Measurements from ENCODE around the gene KRTAP4-4.

Gene KRTAP4-4

DNA sequence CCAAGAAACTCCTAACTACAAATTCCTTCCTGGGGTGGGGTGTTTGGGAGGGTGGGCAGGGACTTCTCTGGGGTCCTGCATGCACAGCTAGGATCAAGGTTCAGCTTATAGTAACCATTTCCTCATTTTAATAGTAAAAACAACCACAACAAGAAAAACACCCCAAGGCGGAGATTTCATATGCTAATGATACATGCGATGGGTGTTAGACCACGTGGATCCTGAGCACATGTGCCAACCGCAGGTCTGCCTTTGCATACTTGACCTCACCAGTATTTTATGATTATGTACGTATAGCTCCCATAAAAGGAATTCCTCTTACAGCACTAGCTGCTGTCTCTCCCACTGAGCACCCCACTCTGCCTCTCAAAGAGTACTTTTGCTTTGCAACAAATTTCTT lies 44.3 kb downstream of the KRTAP4-4 start:
- in situ Hi-C loops (cut with MboI; ENCODE audit: low sequenced_read_pairs), result no loop called here

DNA sequence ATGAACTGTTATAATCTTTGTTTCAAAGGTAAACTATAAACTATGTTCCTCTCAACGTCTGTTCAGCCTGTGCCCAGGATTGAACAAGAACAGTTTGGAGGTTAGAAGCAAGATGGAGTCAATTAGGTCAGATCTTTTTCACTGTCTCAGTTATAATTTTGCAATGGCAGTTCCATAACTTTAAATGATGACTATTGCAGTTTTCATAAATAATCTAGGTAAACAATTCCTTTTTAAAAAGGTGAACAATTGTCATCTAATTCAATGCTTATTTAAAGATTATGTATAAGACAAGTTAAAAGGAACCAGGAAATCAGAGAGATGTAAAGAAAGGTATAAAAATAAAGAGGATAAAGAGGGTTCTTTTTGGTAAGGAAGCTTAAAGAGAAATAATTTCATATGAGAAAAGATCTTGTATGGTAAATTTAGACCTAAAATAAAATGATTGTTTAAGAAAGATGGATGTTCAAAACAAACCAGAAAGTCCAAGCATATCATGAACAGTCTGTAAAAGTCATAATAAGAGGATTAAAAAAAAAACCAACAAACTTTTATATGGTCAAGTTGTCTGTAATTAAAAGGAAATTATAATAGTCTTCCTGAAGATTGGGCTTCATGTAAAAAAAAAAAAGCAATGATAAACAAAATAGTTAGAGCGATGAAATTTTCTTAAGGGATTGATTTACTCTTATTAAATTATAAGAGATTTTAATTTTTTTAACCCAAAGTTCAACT lies 49.2 kb downstream of the KRTAP4-4 start:
- in situ Hi-C loops (cut with MboI; ENCODE audit: low sequenced_read_pairs), result no loop called here
